ENCODE results near the gene FREM2. TPM values are rescaled to one million over a fixed set of nuclear protein-coding genes. Genes with fewer than 3 reads are reported as not detected.

FREM2 gene
- total RNA-seq, 1 donor from 2014 or later = not detected

DNA sequence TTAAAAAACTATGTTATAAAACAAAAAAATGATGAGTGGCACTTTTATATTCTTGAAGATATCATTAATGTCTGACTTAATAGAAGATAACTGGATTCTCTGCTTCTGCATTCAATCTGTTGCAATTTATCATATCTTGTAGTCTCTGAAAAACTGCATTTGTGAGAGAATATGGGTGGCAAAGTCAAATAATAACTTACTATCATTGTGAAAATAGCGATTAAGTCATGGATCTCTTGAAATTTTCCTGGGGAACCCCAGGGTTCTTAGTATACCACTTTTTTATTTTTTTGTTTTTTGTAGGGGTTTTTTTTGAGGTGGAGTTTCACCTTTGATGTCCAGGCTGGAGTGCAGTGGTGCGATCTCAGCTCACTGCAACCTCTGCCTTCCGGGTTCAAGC, 176.7 kb downstream of the FREM2 start:
- Histone ChIP-seq H3K36me3 (no peaks in the 10 kb centered on the region), H3K27me3 (ENCODE audit: low read depth) (peaks cover 5% of the 10 kb centered on the region), H3K4me3 (no peak overlapping the region), H3K4me1 (no peaks in the 10 kb centered on the region), H3K9me3 (replicated peaks) (no peaks in the 10 kb centered on the region), H3K27ac (replicated peaks) (no peak overlapping the region)
- no peak for DNase-seq
- intact Hi-C loops (cut with micrococcal nuclease) = no loop called here
- TF ChIP-seq, protein P1, sequence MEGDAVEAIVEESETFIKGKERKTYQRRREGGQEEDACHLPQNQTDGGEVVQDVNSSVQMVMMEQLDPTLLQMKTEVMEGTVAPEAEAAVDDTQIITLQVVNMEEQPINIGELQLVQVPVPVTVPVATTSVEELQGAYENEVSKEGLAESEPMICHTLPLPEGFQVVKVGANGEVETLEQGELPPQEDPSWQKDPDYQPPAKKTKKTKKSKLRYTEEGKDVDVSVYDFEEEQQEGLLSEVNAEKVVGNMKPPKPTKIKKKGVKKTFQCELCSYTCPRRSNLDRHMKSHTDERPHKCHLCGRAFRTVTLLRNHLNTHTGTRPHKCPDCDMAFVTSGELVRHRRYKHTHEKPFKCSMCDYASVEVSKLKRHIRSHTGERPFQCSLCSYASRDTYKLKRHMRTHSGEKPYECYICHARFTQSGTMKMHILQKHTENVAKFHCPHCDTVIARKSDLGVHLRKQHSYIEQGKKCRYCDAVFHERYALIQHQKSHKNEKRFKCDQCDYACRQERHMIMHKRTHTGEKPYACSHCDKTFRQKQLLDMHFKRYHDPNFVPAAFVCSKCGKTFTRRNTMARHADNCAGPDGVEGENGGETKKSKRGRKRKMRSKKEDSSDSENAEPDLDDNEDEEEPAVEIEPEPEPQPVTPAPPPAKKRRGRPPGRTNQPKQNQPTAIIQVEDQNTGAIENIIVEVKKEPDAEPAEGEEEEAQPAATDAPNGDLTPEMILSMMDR (IDR thresholded peaks at IDR 0.05; ENCODE audit: borderline replicate concordance) = no peak

DNA sequence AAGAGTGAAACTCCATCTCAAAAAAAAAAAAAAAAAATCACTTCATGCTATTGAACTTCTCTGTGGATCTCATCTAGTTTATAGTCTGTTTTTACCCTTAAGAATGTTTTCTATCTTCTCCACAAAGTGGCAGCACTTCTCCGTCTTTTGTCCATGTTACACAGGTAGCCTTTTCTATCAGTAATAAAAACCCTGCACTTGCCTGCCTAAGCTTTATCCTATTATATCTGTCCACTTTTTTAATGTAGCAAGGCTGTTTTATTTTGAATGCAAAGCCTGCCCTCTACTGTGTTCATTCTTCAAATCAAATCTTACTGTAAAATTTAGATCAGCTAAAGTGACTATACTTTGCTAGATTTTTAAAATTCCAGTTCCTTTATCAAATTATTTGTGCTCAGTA, 179.8 kb downstream of the FREM2 start:
- DNase-seq = no peak
- H3K4me1 ChIP-seq = no peaks in the 10 kb centered on the region
- intact Hi-C loops (cut with micrococcal nuclease) = no loop called here
- H3K36me3 ChIP-seq = no peaks in the 10 kb centered on the region
- H3K27me3 ChIP-seq (ENCODE audit: low read depth) = peaks cover 5% of the 10 kb centered on the region
- no peak overlapping the region for H3K4me3 ChIP-seq
- no peaks in the 10 kb centered on the region for H3K9me3 ChIP-seq (replicated peaks)
- no peak overlapping the region for H3K27ac ChIP-seq (replicated peaks)
- TF ChIP-seq, protein P1 (IDR thresholded peaks at IDR 0.05; ENCODE audit: borderline replicate concordance) = no peak

DNA sequence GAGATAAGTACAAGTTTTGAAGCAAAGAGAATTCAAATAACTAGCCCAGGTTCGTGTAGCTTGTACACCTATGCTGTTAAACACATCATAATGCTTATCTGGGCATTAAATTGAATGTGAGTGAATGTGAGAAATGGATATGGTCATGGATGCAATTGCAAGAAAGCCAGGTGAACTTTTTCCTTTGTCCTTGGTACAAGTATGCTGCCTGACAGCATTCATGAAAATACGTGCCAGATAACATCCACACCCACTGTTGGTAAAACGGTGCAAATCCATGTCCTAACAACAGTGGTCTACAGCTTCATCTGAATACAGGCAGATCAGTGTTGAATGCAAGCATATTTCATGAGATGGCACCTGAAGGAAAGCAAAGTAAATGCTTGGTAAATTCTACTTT, 181.5 kb downstream of the FREM2 start:
- no peaks in the 10 kb centered on the region for H3K4me1 ChIP-seq

DNA sequence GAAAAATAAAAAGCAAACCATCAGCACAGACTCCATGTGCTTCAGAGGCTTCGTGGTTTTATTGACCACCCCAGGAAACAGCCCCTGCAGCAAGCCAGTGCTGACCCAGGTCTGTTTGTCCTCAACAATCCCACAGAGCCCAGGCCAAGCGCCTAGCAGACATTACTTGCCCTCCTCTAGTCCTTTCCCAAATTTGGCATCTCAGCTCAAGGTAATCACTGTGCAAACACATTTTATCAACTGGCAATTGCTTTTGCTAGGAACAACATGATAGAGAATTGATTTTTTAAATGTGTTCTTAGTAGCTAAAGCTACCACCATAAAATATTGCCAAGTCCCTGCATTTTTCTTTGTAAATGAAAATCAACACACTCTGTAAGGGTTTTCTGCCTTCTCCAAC, 182.0 kb downstream of the FREM2 start:
- Histone ChIP-seq H3K36me3 (no peaks in the 10 kb centered on the region), H3K9me3 (replicated peaks) (no peaks in the 10 kb centered on the region), H3K27ac (replicated peaks) (no peak overlapping the region), H3K4me1 (no peaks in the 10 kb centered on the region), H3K27me3 (ENCODE audit: low read depth) (peaks cover 5% of the 10 kb centered on the region), H3K4me3 (no peak overlapping the region)
- TF ChIP-seq, protein P1 (IDR thresholded peaks at IDR 0.05; ENCODE audit: borderline replicate concordance) = no peak
- intact Hi-C loops (cut with micrococcal nuclease) = no loop called here
- no peak for DNase-seq

More for the DNA sequence above, 181.5 kb downstream of the FREM2 start:
- Histone ChIP-seq H3K27me3 (ENCODE audit: low read depth) (peaks cover 5% of the 10 kb centered on the region), H3K9me3 (replicated peaks) (no peaks in the 10 kb centered on the region), H3K36me3 (no peaks in the 10 kb centered on the region), H3K4me3 (no peak overlapping the region), H3K27ac (replicated peaks) (no peak overlapping the region)
- no peak for DNase-seq
- intact Hi-C loops (cut with micrococcal nuclease) = no loop called here
- TF ChIP-seq, protein P1 (IDR thresholded peaks at IDR 0.05; ENCODE audit: borderline replicate concordance) = no peak

DNA sequence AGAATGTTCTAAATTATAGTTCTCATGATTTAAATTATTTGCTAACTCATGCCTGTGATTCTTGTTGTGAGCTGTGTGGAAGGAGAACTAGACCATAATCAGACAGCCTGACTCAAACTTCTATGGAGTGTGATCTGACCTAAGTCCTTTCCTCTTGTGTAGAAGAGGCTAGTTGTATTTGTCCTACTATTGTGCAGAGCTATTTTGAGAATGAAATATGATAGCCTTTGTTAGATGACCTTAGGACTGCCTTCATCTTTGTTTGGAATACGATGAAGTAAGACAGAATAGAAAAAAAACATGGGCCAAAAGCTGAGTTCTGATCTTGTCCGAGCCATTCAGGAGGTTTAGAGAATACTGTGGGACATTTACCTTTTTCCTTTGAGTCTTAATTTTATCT, 184.4 kb downstream of the FREM2 start:
- intact Hi-C loops (cut with micrococcal nuclease) = no loop called here
- H3K27me3 ChIP-seq (ENCODE audit: low read depth) = peaks cover 5% of the 10 kb centered on the region
- no peak overlapping the region for H3K4me3 ChIP-seq
- DNase-seq = no peak
- H3K27ac ChIP-seq (replicated peaks) = no peak overlapping the region
- H3K9me3 ChIP-seq (replicated peaks) = no peaks in the 10 kb centered on the region
- H3K4me1 ChIP-seq = no peaks in the 10 kb centered on the region
- H3K36me3 ChIP-seq = no peaks in the 10 kb centered on the region
- TF ChIP-seq, protein P1 (IDR thresholded peaks at IDR 0.05; ENCODE audit: borderline replicate concordance) = no peak

DNA sequence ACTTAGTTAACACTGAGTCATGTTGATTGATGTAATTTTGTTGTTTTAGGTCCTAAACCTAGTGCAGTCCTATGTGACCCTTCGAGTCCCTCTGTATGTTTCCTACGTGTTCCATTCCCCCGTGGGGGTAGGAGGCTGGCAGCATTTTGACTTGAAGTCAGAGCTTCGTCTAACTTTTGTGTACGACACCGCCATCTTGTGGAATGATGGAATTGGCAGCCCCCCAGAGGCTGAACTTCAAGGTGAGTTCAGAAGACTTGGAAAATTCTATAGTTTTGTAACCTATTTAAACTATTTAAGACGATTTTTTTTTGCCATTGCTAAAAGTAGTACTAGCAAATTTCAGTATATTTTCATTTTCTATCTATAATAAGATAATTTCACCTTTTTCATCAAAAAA, 185.8 kb downstream of the FREM2 start:
- H3K9me3 ChIP-seq (replicated peaks) = no peaks in the 10 kb centered on the region
- no peak overlapping the region for H3K27ac ChIP-seq (replicated peaks)
- H3K36me3 ChIP-seq = no peaks in the 10 kb centered on the region
- TF ChIP-seq, protein P1 (IDR thresholded peaks at IDR 0.05; ENCODE audit: borderline replicate concordance) = peak; percentile 55
- peaks cover 5% of the 10 kb centered on the region for H3K27me3 ChIP-seq (ENCODE audit: low read depth)
- H3K4me3 ChIP-seq = no peak overlapping the region
- H3K4me1 ChIP-seq = no peaks in the 10 kb centered on the region
- intact Hi-C loops (cut with micrococcal nuclease) = no loop called here
- DNase-seq = no peak

Data from left ventricle myocardium inferior (tissue), 1 donor.